ENCODE results near the gene CHAC1.

DNA sequence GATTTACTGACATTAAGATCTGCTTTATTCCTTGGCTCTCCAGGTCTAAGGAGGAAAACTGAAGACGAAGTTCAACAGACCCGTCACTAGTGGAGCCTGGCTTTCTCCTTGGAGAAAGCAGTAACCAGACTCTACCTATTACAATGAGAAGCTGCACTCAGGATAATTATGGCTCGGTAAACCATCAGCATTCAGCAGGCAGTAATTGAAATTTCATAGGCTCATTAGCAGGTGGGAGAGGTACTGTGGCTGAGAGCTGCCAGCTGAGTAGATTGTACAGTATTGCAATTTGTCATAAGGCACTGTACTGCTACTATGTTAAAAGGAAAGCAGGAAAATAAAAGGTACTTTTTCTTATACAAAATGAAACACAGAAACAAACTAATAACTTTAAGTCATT lies 51.2 kb downstream of the CHAC1 start:
- TF ChIP-seq POLR2A (IDR thresholded peaks at IDR 0.05), result no peak
- TF ChIP-seq, protein P1, sequence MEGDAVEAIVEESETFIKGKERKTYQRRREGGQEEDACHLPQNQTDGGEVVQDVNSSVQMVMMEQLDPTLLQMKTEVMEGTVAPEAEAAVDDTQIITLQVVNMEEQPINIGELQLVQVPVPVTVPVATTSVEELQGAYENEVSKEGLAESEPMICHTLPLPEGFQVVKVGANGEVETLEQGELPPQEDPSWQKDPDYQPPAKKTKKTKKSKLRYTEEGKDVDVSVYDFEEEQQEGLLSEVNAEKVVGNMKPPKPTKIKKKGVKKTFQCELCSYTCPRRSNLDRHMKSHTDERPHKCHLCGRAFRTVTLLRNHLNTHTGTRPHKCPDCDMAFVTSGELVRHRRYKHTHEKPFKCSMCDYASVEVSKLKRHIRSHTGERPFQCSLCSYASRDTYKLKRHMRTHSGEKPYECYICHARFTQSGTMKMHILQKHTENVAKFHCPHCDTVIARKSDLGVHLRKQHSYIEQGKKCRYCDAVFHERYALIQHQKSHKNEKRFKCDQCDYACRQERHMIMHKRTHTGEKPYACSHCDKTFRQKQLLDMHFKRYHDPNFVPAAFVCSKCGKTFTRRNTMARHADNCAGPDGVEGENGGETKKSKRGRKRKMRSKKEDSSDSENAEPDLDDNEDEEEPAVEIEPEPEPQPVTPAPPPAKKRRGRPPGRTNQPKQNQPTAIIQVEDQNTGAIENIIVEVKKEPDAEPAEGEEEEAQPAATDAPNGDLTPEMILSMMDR (IDR thresholded peaks at IDR 0.05), result no peak

Data from testis (tissue), 2 donors.